ENCODE results near the gene DNAJC5G.
A peak's percentile ranks its signal among the peaks of the same experiment; 100 is the strongest.
"Not testable (repeated sequence)": the region's sequence is repeated elsewhere in the genome, so short reads cannot be mapped to it uniquely, and the experiment has no call there.

The DNAJC5G gene

DNA sequence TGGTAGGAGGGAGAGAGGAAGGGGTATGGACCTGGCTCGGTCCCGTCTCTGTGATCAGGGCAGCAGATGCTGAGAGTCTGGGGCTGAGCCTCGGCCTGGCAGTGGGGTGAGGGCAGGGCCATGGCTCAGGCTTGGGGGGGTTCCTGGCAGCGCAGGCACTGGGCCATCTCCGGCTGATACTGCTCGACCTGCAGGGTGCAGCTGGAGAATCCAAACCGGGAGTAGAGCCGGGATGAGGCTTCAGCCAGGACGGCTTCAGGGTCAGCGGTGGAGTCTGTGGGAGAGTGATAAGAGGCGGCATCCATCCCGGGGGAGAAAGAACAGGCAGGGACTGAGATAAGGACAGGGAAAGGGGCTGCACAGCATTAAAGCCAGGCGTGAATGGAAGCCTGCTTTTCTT lies 20.0 kb upstream of the DNAJC5G start:
- DNase-seq: no peak

DNA sequence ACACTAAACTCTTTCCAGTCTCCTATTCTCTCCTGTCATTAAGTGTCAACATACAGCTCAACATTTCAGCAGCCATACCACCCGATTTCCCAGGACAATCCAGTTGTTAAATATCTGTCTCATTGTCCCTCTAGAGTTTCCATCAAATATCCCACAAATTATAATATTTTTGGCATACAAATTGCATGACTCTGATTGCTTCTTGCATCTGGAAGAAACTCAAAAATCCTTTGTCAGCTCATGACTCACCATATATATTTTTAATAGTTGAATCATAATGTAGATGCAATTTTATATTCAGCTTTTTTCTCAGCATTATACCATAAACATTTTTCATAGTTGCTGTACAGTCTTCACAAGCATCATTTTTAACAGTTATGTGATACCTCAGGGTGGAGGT lies 19.6 kb upstream of the DNAJC5G start:
- DNase-seq: no peak

DNA sequence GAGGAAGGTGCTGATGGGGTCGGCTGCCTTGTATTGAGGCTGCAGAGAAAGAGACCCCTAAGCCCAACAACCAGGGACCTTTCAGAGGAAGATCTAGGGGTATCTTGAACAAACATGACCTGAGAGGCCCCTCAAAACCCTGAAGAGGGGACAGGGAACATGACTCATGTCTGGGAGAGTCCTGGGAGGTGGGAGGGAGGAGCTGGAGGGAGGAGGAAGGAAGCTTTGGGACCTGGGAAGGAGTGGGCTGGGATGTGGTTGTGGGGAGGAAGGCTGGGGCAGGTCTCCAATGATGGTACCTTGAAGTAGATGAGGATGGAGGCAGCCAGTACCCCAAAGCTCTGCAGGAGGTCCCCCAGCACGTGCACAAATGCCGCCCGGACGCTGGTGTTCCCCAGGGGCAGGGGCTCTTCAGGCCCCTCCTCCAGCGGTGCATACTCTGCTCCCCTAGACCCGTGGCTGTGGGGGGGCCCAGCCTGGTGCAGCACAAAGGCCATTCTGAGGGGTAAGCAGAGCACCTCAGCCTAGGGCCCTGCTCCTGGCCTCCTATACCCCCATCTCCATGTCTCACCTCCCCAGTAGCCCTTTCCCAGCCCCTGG lies 18.3 kb upstream of the DNAJC5G start:
- no peak for DNase-seq

DNA sequence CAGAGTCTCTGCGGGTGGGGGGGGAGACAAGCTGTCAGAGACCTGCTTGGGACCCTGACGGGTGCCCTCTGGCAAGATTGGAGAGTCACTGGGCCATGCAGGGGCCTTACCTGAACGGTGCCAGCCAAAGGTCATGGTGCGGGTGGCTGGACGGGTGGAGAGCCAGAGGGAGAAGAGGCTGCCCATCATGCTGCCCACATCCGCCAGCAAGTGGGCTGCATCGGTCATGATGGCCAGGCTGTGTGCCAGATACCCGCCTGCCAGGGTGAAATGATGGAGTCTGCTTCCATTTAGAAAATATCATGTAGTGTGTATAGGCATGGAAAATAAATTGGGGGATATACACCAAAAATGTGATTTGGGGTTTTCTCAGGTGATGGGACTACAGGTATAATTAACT lies 17.2 kb upstream of the DNAJC5G start:
- no peak for DNase-seq

DNA sequence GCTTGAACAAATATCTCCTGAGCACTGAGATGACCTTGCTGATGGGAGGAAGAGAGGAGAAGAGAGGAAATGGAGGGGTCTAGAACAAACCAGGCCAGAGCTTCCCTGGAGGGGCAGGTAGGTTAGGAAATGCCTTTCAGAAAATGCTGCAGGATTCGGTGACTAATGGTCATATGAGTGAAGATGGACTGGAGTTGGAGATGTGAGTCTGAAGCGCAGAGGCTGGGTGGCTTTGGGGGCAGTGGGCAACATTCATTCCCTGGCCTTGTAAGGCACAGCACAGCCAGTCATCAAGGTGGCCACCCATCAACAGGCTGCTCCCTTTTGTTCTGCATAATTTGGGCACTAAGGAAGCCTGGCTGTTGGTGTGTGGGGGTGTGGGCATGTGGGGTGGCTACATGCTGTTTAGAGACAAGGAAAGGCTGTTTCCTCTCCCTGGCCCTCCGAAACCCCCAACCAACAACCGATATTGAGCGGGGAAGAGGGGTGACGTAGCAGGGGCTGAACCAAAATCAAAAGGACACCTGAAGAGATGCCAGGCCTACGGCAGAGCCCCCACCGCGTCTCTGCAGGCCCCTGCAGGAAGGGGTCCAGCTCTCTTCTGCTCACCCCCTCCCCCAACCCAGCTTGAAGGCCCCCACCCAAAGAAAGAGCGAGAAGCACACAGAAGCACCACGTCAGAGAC lies 13.8 kb upstream of the DNAJC5G start:
- no peak for DNase-seq

DNA sequence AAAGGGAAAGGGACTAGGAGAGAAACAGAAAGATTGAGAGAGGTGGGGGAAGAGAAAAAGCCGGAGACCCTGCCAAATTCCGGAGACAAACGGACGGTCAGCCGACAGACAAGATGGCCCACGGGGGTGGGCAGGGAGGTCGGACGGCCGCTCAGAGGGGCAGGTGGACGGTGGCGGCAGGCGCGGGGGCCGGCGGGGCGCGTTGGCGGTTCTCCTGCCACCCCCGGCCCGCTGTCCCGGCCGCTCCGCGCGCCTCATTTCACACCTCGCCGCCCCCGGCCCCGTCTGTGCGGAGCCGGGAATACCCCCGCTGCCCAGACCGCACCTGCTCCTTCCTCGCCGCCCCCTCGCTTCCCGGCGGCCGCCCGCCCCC lies 13.3 kb upstream of the DNAJC5G start:
- DNase-seq: no peak

DNA sequence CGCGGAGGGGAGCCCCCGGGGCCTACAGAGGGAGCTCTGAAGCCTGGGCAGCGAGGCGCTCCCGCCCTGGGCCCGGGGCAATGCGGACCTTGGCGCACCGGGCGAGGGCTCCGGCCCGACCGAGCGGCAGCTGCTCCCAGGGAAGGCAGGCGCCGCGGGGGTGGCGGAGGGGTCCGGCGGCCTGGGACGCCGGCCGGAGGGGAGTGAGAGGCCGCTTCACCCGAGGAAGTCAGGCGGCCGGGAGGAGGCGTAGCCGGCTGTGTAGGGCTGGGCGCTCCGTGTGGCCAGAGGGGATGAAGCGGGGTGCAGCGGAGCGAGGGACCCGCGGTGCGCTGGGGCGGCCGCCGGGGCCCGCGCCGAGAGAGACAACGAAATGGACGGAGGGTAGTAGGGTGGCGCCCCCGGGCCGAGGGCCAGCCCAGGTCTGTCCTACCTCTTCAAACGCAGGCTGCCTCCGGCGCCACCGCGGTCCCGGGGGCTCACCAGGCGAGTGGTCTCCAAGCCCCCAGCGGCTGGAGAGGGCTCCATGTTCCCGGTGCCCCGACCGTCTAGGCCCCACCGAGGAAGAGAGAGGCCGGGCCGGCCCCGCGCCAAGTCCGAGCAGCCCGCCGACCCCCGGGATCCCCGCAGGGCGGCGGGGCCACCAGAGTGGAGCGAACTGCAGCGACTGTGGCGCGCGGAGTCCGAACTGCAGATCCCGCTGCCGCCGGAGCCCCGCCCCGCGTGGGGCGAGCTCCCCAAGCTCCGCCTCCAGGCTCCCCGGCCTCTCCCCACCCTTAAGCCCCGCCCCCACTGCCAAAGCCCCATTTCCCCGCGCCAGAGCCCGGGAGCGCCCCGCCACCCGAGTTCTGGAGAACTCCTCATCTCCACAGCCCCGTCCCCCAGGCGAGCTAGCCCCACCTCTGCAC lies 12.6 kb upstream of the DNAJC5G start, which contains the start of gene SLC30A3:
Gene SLC30A3, minus strand, starts transcription at position 669 of the 908 bp plus-strand sequence. Its CDS starts 141 bp downstream, at position 528.
- peak; percentile 75 for DNase-seq

DNA sequence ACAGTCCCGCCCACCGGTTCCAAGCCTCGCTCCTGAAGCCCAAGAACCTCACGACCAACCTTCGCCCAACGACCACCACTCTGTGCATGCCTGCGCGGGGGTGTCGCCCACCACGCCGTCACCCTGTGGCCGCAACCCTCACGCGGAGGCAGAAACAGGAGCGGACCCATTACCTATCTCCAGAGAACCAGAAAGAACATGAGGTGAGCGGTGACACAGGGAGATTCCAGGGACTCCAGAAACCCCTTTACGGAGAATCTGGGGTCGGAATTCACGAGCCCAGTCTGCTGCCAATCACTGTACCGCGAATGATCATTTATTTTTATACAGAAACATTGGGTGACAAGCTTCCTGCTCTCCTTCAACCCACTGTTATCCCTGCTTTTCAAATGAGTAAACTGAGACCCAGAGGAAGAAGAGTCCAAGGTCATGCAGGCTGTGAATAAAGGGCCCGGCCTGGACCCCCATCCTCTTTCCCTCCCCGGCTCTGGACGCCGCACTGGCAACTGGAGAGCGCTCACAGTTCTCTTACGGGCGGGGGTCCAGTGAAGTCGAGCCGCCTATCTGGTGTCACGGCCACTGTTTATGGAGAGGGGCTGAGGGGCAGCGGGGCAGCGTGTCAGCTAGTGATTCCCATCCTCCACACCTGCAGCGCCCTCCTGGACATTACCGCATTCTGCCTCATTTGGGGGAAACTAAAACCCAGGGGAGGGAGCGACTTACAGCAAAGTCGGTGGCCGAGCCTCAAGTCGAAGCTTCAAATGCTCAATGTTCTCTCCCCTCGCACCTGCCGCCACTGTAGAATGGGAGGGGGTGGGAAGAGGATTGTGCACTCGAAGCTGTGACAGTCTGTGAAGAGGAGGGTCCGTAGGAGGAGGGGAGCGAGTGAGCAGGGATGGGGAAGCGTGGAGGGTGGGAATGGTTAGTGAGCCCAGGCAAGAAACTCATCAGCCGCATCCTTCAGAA lies 11.7 kb upstream of the DNAJC5G start:
- DNase-seq: peak; percentile 8

DNA sequence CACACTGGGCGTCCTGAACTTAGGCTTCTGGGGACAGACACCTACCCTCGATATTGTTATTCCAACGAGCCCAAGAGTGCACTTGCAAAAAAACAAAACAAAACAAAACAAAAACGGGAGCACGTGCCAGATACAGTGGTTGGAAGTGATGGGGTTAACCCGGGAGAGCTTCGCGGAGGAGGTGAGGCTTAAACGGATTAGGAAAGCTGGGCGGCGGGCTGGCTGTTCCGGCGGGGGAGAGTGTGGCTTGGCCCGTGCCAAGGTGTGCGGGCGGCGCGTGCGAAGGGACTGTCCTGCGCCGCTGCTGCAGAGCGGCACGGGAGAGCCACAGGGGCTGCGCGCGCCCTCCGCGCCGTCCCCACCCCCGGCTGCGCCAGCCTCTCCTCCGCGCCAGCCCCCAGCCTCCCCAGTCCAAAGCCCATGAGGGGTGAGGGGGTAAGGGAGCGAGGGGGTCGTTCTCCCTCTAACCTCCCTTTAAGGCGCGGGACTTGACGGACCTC lies 10.9 kb upstream of the DNAJC5G start:
- peak; percentile 7 for DNase-seq

DNA sequence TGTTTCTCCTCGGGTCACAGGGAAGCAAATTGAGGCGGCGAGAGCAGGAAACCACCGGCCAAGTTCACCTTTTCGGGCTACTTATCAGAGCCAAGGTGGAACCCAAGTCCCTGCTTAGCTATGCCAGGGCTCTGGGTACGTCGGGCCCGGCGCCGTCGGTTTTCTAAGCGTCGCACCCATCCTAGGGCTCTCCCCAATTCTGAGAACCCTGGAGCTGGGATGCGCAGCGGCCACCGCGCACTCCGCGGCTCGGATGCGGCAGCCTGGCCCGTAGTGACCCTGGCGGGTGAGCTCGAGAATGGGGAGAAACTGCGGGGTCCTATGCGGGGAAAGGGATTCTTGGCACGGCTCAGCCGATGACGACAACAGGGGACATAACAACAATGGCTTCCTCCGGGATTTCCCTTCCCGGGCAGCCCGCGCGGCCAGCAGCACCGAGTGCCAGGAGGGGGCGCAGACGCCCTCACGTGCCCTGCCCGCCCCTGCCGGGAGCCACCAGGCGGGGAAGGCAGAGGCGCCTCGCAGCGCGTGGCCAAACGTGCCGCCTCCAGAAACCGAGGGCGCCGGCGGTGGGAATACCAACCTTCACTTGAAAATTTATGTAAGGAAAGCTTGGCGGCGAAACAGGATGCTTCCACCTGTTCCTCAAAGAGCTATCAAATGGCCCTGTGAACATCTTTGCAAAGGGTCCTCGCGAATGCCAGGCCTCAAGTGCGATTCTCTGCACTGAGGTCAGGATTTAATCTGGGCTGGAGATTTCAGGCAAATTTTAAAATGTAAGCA lies 10.3 kb upstream of the DNAJC5G start:
- DNase-seq: peak; percentile 76

DNA sequence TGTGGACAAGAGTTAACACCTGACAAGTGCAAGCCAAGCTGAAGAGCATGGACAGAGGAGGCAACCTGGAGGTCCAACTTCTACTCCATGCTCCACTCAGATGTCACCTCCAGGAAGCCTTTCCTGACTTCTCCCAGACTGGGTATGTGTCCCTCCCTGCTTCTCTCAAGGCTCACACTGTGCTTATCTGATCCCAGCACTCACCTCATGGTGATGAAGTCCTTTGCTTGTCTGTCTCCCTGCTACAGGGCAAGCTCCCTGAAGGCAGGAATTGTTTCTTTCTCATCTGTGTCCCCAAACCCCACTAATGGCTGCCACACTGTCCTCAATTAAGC lies 9.7 kb upstream of the DNAJC5G start:
- DNase-seq: no peak

DNA sequence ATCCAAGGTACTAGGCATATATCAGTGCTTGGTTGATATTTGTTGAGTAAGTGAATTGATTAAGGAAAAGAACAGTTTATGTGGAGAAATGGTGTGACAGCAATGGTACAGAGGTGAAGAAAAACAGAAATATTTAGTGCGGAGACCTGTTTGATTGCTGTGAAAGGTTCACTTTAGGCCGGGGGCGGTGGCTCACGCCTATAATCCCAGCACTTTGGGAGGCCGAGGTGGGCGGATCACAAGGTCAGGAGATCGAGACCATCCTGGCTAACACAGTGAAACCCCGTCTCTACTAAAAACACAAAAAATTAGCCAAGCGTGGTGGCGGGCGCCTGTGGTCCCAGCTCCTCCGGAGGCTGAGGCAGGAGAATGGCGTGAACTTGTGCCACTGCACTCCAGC lies 6.9 kb upstream of the DNAJC5G start:
- DNase-seq: not testable (repeated sequence)

DNA sequence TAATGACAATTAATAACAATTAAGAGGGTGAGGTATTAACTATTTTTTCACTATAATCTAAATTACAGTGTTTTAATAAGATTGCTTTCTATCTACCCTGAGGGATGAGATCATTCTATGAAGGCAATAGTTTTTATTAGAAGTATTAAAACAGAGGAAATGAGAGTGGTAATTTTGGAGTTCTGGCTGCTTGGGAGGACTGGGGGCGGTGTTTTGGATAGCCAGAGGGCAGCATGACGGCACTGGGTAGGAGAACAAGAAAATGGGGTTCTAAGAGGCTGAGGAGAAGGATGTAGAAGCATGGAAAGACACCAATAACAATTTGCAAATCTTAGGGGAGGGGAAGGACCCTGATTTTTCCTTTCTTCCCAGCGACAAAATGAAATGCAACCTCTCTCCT lies 5.1 kb upstream of the DNAJC5G start:
- no peak for DNase-seq

DNA sequence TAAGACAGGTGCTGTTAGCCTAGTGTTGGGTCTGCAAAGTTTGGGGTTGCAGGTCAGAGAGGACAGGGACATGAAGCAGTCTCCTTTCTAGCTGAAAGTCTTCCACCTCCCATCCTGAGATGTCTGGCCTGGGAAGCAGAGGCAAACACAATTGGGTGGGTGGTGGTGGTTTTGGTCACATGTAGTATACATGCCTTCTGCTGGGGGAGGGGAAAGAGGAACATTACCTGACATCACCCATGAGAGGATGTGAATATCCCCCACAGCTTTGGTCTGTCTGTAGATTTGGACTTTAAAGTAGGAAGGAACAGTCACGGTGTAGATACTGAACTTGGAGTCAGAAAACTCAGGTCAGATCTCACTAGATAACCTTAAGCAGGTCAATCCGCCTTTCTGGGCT lies 4.6 kb upstream of the DNAJC5G start:
- DNase-seq: no peak

DNA sequence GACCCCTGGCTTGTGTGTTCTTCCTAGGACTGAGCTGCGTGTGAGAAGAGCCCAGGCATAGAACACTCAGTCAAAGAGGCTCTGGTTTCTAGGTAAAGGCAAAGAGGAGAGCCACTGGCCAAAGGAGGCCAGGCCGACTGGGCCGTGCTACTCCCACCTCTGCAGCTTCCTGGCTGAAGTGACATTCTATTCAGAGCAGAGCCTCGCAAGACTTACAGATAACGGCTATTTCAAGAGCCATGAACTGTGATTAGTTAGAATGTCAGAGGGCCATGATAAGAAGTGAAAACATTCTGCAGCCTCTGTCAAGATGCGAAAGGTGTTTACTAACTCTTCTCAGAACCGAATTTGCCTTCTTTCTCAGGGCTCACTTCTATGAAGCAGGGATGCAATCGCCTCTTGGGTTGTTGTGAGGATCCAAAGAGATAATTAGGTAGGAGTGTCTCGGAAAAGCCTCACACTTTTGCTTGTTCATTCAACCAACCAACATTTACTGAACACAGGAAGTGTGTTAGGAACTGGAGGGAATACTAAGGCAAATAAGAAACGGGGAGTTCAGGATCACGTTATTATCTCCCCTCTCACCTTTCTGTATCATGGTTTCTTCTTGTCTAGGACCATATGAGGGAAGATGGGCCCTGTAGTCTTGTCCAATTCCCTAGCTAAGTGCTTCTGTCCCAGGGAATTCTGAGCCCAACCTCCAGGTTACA lies 3.4 kb upstream of the DNAJC5G start:
- DNase-seq: no peak

DNA sequence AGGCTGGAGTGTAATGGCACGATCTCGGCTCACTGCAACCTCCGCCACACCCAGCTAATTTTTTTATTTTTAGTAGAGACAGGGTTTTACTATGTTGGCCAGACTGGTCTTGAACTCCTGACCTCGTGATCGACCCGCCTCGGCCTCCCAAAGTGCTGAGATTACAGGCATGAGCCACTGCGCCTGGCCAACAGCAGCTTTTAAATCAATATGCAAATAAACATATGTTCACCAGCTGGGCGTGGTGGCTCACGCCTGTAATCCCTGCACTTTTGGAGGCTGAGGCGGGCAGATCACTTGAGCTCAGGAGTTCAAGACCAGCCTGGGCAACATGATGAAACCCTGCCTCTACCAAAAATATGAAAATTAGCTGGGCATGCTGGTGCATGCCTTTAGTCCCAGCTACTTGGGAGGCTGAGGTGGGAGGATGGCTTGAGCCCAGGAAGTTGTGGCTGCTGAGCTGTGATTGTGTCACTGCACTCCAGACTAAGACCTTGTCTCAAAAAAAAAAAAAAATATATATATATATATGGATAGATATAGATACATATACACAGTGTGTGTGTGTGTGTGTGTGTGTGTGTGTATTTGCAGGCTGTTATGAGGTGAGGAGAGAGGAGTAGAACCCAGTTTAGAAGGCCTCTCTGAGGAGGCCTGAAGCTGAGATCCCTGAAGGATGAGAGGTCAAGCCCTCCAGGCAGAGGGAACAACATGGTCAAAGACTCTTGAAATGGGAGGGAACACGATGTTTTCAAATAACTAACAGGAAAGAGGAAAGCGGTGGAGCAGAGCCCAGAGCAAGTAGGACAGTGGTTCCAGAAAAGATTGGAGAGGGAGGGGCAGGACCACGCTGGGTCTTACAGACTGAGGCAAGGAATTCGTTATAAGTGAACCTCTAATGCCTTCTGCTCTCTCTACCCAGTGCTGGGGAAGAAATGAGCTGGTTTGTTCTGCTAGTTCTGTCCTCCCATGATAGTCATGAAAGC lies 2.4 kb upstream of the DNAJC5G start:
- not testable (repeated sequence) for DNase-seq

DNA sequence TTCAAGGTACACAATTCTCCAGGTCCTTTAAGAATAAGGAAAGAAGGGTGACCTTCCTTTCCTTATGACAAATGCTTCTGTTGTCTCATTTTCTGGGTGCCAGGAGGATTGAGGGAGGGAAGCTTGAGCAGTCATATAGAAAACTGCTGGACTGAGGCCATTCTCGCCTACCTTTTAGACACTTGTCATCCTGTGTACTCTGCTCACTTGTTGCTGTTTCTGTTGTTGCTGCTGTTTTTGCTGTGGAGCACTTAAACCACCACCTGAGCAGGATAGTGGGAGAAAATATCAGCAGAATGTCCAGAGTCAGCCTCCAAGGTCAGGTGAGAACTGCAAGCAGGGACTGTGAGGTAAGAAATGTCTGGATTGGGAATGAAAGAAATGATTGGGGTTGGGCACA lies 2.8 kb downstream of the DNAJC5G start:
- no peak for DNase-seq

DNA sequence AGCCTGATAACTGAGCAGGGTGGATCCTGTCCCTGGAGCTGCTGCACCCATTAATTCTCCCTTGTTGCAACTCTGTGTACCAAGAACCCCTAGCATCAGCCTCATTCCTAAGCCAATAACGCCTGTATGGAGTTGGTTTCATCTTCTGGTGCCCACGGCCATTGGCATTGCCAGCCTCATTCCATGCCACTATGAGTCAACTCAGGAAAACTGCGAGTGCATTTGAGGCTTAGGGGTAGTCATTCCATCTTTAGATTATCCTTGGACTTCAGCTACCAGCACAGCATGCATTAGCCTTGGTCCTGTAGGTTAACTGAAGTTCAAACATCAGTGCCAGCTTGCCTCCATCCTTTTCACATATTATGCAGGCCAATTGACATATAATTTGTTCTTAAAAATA lies 5.6 kb downstream of the DNAJC5G start:
- DNase-seq: no peak

DNA sequence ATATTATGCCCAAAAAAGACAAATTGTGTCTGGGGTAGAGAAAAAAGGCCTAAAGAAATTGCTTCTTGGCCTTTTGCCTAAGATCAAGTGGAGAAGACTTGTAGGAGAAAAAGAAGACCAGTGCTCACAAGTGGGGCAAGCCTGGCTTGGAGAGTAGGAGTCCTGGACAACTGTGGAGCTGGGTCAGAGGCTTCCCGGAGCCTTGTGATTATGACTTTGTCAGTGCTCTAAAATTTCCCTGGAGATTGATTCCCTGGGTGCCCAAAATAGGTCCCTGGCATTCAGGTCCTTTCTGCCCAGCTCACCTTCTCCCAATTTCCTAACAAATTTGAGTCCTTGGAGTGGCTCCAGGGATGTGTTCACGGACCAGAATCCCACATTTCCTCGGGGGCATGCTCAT lies 6.2 kb downstream of the DNAJC5G start:
- no peak for DNase-seq
